Activated naive CD8-positive, alpha-beta T cell treated with anti-CD3 and anti-CD28 coated beads, Interleukin-2, amount 10 ng/mL, durations not matched to agents 7 days and 5 days (primary cell): ENCODE data around the gene KRT78. TPM values are rescaled to one million over a fixed set of nuclear protein-coding genes. Genes with fewer than 3 reads are reported as not detected.

Source experiments
- ATAC-seq: fragments of 150-1000 bp; cut with Tn5 transposase; one replicate; pipeline ENCODE4 v1.10.0; 2021; ENCODE audit warnings: low read depth, moderate library complexity
- POLR2A ChIA-PET: fragments of 350-600 bp; sonication (Branson Sonifier 250); formaldehyde crosslinking; loops from one replicate; lab custom pipeline; 2021; ENCODE audit warnings: antibody characterized with exemption; lab: Charles Lee
- DNase-seq: peaks from one replicate; pipeline ENCODE4 v3.0.0; 2021
- H3K27ac Mint-ChIP-seq: one replicate; pipeline ENCODE4 v1.8.0; 2022; ENCODE audit warnings: mild to moderate bottlenecking, mixed read lengths
- H3K27me3 Mint-ChIP-seq: one replicate; pipeline ENCODE4 v1.8.0; 2022; ENCODE audit warnings: mild to moderate bottlenecking, moderate library complexity, mixed read lengths
- H3K36me3 Mint-ChIP-seq: one replicate; pipeline ENCODE4 v1.8.0; 2021; ENCODE audit warnings: mild to moderate bottlenecking, mixed read lengths
- H3K4me1 Mint-ChIP-seq: one replicate; pipeline ENCODE4 v1.8.0; 2021; ENCODE audit warnings: mixed read lengths
- H3K4me3 Mint-ChIP-seq: one replicate; pipeline ENCODE4 v1.8.0; 2022; ENCODE audit warnings: mild to moderate bottlenecking, moderate library complexity, mixed read lengths
- H3K9me3 Mint-ChIP-seq: one replicate; pipeline ENCODE4 v1.8.0; 2021; ENCODE audit warnings: mixed read lengths
- total RNA-seq, 2 experiments: library from RNA; stranded (reverse); gene quantifications; one replicate each; pipeline ENCODE4 v1.2.3, GENCODE V29; 2021

KRT78 gene
- total RNA-seq, 2 experiments from 2014 or later, result not detected

GRCh38 chr12:52813203-52813819 is 35.5 kb downstream of the KRT78 start:
- H3K4me3 Mint-ChIP-seq, result no peak overlapping the region
- peaks cover 8% of the 10 kb centered on the region for H3K4me1 Mint-ChIP-seq
- H3K27me3 Mint-ChIP-seq, result peaks cover 2% of the 10 kb centered on the region
- no peaks in the 10 kb centered on the region for H3K36me3 Mint-ChIP-seq
- ATAC-seq (no peak), DNase-seq (no peak)
- no peak overlapping the region for H3K27ac Mint-ChIP-seq
- POLR2A ChIA-PET, result no interaction called here
- H3K9me3 Mint-ChIP-seq, result no peaks in the 10 kb centered on the region

GRCh38 chr12:52812749-52813148 is 36.0 kb downstream of the KRT78 start:
- ATAC-seq (no peak), DNase-seq (no peak)
- H3K9me3 Mint-ChIP-seq, result no peaks in the 10 kb centered on the region
- no peak overlapping the region for H3K27ac Mint-ChIP-seq
- peaks cover 4% of the 10 kb centered on the region for H3K4me1 Mint-ChIP-seq
- H3K4me3 Mint-ChIP-seq, result no peak overlapping the region
- no peaks in the 10 kb centered on the region for H3K36me3 Mint-ChIP-seq
- peaks cover 2% of the 10 kb centered on the region for H3K27me3 Mint-ChIP-seq
- POLR2A ChIA-PET, result no interaction called here

GRCh38 chr12:52812073-52812400 is 36.8 kb downstream of the KRT78 start:
- H3K36me3 Mint-ChIP-seq, result no peaks in the 10 kb centered on the region
- DNase-seq (no peak), ATAC-seq (no peak)
- H3K27ac Mint-ChIP-seq, result no peak overlapping the region
- no peaks in the 10 kb centered on the region for H3K4me1 Mint-ChIP-seq
- POLR2A ChIA-PET, result no interaction called here
- no peak overlapping the region for H3K4me3 Mint-ChIP-seq
- H3K9me3 Mint-ChIP-seq, result no peaks in the 10 kb centered on the region
- peaks cover 2% of the 10 kb centered on the region for H3K27me3 Mint-ChIP-seq

GRCh38 chr12:52811191-52812072 is 37.4 kb downstream of the KRT78 start:
- H3K27ac Mint-ChIP-seq, result no peak overlapping the region
- H3K4me3 Mint-ChIP-seq, result no peak overlapping the region
- POLR2A ChIA-PET, result no interaction called here
- ATAC-seq (no peak), DNase-seq (no peak)
- no peaks in the 10 kb centered on the region for H3K4me1 Mint-ChIP-seq
- H3K36me3 Mint-ChIP-seq, result no peaks in the 10 kb centered on the region
- H3K27me3 Mint-ChIP-seq, result peaks cover 2% of the 10 kb centered on the region
- H3K9me3 Mint-ChIP-seq, result no peaks in the 10 kb centered on the region

GRCh38 chr12:52810554-52810953 is 38.2 kb downstream of the KRT78 start:
- DNase-seq (no peak), ATAC-seq (no peak)
- no peaks in the 10 kb centered on the region for H3K9me3 Mint-ChIP-seq
- H3K36me3 Mint-ChIP-seq, result no peaks in the 10 kb centered on the region
- peaks cover 5% of the 10 kb centered on the region for H3K27me3 Mint-ChIP-seq
- no peak overlapping the region for H3K27ac Mint-ChIP-seq
- H3K4me1 Mint-ChIP-seq, result no peaks in the 10 kb centered on the region
- POLR2A ChIA-PET, result no interaction called here
- H3K4me3 Mint-ChIP-seq, result no peak overlapping the region

GRCh38 chr12:52809166-52809565 is 39.6 kb downstream of the KRT78 start:
- Mint-ChIP-seq H3K27me3 (peaks cover 5% of the 10 kb centered on the region), H3K27ac (no peak overlapping the region)

GRCh38 chr12:52808573-52809160 is 40.1 kb downstream of the KRT78 start:
- POLR2A ChIA-PET, result no interaction called here

More at GRCh38 chr12:52809166-52809565, 39.6 kb downstream of the KRT78 start:
- DNase-seq (no peak), ATAC-seq (no peak)
- Mint-ChIP-seq H3K9me3 (no peaks in the 10 kb centered on the region), H3K4me3 (no peak overlapping the region), H3K36me3 (no peaks in the 10 kb centered on the region), H3K4me1 (no peaks in the 10 kb centered on the region)
- POLR2A ChIA-PET, result no interaction called here

GRCh38 chr12:52807544-52808470 is 41.0 kb downstream of the KRT78 start:
- no peak for ATAC-seq
- no peak for DNase-seq
- Mint-ChIP-seq H3K4me1 (no peaks in the 10 kb centered on the region), H3K4me3 (no peak overlapping the region), H3K27me3 (peaks cover 5% of the 10 kb centered on the region), H3K9me3 (no peaks in the 10 kb centered on the region), H3K27ac (no peak overlapping the region), H3K36me3 (no peaks in the 10 kb centered on the region)
- POLR2A ChIA-PET, result no interaction called here

More at GRCh38 chr12:52808573-52809160, 40.1 kb downstream of the KRT78 start:
- Mint-ChIP-seq H3K27me3 (peaks cover 5% of the 10 kb centered on the region), H3K27ac (no peak overlapping the region), H3K4me3 (no peak overlapping the region), H3K9me3 (no peaks in the 10 kb centered on the region), H3K4me1 (no peaks in the 10 kb centered on the region), H3K36me3 (no peaks in the 10 kb centered on the region)
- no peak for DNase-seq
- ATAC-seq, result no peak

GRCh38 chr12:52806821-52807543 is 41.8 kb downstream of the KRT78 start:
- DNase-seq, result no peak
- Mint-ChIP-seq H3K27me3 (peaks cover 5% of the 10 kb centered on the region), H3K4me3 (no peak overlapping the region), H3K27ac (no peak overlapping the region), H3K9me3 (no peaks in the 10 kb centered on the region), H3K36me3 (no peaks in the 10 kb centered on the region), H3K4me1 (no peaks in the 10 kb centered on the region)
- ATAC-seq, result no peak
- POLR2A ChIA-PET, result no interaction called here

- DNase-seq, result no peak
- H3K4me3 Mint-ChIP-seq, result no peak overlapping the region
- no peaks in the 10 kb centered on the region for H3K4me1 Mint-ChIP-seq
- no peaks in the 10 kb centered on the region for H3K9me3 Mint-ChIP-seq
- no peak for ATAC-seq
- H3K36me3 Mint-ChIP-seq, result no peaks in the 10 kb centered on the region
- H3K27me3 Mint-ChIP-seq, result peaks cover 5% of the 10 kb centered on the region
- no peak overlapping the region for H3K27ac Mint-ChIP-seq
- POLR2A ChIA-PET, result no interaction called here
Observed at GRCh38 chr12:52806169-52806811, 42.5 kb downstream of the KRT78 start.

- no peaks in the 10 kb centered on the region for H3K4me1 Mint-ChIP-seq
- no peak overlapping the region for H3K4me3 Mint-ChIP-seq
- no peaks in the 10 kb centered on the region for H3K9me3 Mint-ChIP-seq
- POLR2A ChIA-PET, result no interaction called here
- DNase-seq, result no peak
- H3K27ac Mint-ChIP-seq, result no peak overlapping the region
- H3K36me3 Mint-ChIP-seq, result no peaks in the 10 kb centered on the region
- no peak for ATAC-seq
- H3K27me3 Mint-ChIP-seq, result peaks cover 5% of the 10 kb centered on the region
Observed at GRCh38 chr12:52805739-52806138, 43.1 kb downstream of the KRT78 start.

GRCh38 chr12:52805000-52805399 is 43.8 kb downstream of the KRT78 start:
- no peak for DNase-seq
- no peaks in the 10 kb centered on the region for H3K4me1 Mint-ChIP-seq
- POLR2A ChIA-PET, result no interaction called here
- H3K9me3 Mint-ChIP-seq, result no peaks in the 10 kb centered on the region
- no peak overlapping the region for H3K4me3 Mint-ChIP-seq
- no peak overlapping the region for H3K27ac Mint-ChIP-seq
- no peak for ATAC-seq
- H3K36me3 Mint-ChIP-seq, result no peaks in the 10 kb centered on the region
- H3K27me3 Mint-ChIP-seq, result peaks cover 5% of the 10 kb centered on the region
